Measurements from ENCODE around the gene PIH1D1. TPM values are rescaled to one million over a fixed set of nuclear protein-coding genes. Genes with fewer than 3 reads are reported as not detected.
"Not testable (repeated sequence)": the region's sequence is repeated elsewhere in the genome, so short reads cannot be mapped to it uniquely, and the experiment has no call there.

PIH1D1 gene
- total and polyA plus RNA-seq, 3 experiments from 2014 or later: 81.8 to 138 (median 132) TPM

- DNase-seq: peak in 4 of 5 donors; percentile 46 to 79 (median 68)
These were observed 24.6 kb upstream of the PIH1D1 start for GRCh38 chr19:49475995-49476880.

GRCh38 chr19:49475191-49475917 is 23.7 kb upstream of the PIH1D1 start:
- CTCF ChIA-PET: interaction anchor here (0.9 to 3.0 kb wide), 16 partner anchors 9 to 142 kb away, joined by 3 to 13 read pairs (median 5); partner anchors contain the start of gene RPS11
- Histone ChIP-seq H3K36me3 (ENCODE audit: insufficient read depth, low read length) (peaks cover 17% of the 10 kb centered on the region), H3K4me1 (ENCODE audit: insufficient read depth, low read length) (peaks cover 55% of the 10 kb centered on the region), H3K27ac (ENCODE audit: low read depth, low read length) (peak overlapping the region; percentile 74), H3K9me3 (ENCODE audit: low read length) (no peaks in the 10 kb centered on the region), H3K4me3 (ENCODE audit: low read length) (peak overlapping the region; percentile 75), H3K27me3 (ENCODE audit: insufficient read depth, low read length, poor library complexity, severe bottlenecking) (no peaks in the 10 kb centered on the region)
- peaks cover 3 to 28% (median 6%) of the 10 kb centered on the region in 3 donors for H3K36me3 Mint-ChIP-seq
- POLR2A ChIA-PET: interaction anchor here (0.6 to 1.4 kb wide), 8 partner anchors 13 to 201 kb away, joined by 3 to 8 read pairs (median 4); partner anchors contain the start of genes PIH1D1, RPL13A and RPS11
- DNase-seq: peak in 1 of 5 donors; percentile 41
- peaks cover 0 to 2% of the 10 kb centered on the region in 2 donors for H3K27me3 Mint-ChIP-seq
- no peaks in the 10 kb centered on the region for H3K9me3 Mint-ChIP-seq
- peak overlapping the region; percentile 90 to 98 (median 95) for H3K4me3 Mint-ChIP-seq
- peaks cover 34 to 54% (median 38%) of the 10 kb centered on the region in 3 donors for H3K4me1 Mint-ChIP-seq
- H3K27ac Mint-ChIP-seq: peak overlapping the region; percentile 95 to 100 (median 98)

More at GRCh38 chr19:49475995-49476880, 24.6 kb upstream of the PIH1D1 start:
- H3K4me1 ChIP-seq (ENCODE audit: insufficient read depth, low read length): peaks cover 51% of the 10 kb centered on the region
- CTCF ChIA-PET: interaction anchor here (0.9 to 3.0 kb wide), 18 partner anchors 8 to 142 kb away, joined by 3 to 13 read pairs (median 5); partner anchors contain the start of genes PIH1D1 and RPS11
- peak overlapping the region; percentile 90 to 98 (median 95) for H3K4me3 Mint-ChIP-seq
- H3K36me3 Mint-ChIP-seq: peaks cover 3 to 33% (median 6%) of the 10 kb centered on the region in 3 donors
- peak overlapping the region; percentile 95 to 100 (median 98) for H3K27ac Mint-ChIP-seq
- H3K27ac ChIP-seq (ENCODE audit: low read depth, low read length): peak overlapping the region; percentile 74
- peak overlapping the region; percentile 75 for H3K4me3 ChIP-seq (ENCODE audit: low read length)
- no peaks in the 10 kb centered on the region for H3K9me3 ChIP-seq (ENCODE audit: low read length)
- no peaks in the 10 kb centered on the region for H3K9me3 Mint-ChIP-seq
- peaks cover 17% of the 10 kb centered on the region for H3K36me3 ChIP-seq (ENCODE audit: insufficient read depth, low read length)
- peaks cover 0 to 3% of the 10 kb centered on the region in 2 donors for H3K27me3 Mint-ChIP-seq
- POLR2A ChIA-PET: interaction anchor here (1.0 to 1.5 kb wide), 5 partner anchors 12 to 114 kb away, joined by 3 to 5 read pairs (median 5); partner anchors contain the start of genes PIH1D1 and RPL13A
- peaks cover 28 to 48% (median 29%) of the 10 kb centered on the region in 3 donors for H3K4me1 Mint-ChIP-seq
- no peaks in the 10 kb centered on the region for H3K27me3 ChIP-seq (ENCODE audit: insufficient read depth, low read length, poor library complexity, severe bottlenecking)

GRCh38 chr19:49474542-49474924 is 22.9 kb upstream of the PIH1D1 start:
- Histone ChIP-seq H3K27ac (ENCODE audit: low read depth, low read length) (peak overlapping the region; percentile 74), H3K4me1 (ENCODE audit: insufficient read depth, low read length) (peaks cover 56% of the 10 kb centered on the region), H3K9me3 (ENCODE audit: low read length) (no peaks in the 10 kb centered on the region), H3K27me3 (ENCODE audit: insufficient read depth, low read length, poor library complexity, severe bottlenecking) (no peaks in the 10 kb centered on the region), H3K4me3 (ENCODE audit: low read length) (peak overlapping the region; percentile 75), H3K36me3 (ENCODE audit: insufficient read depth, low read length) (peaks cover 11% of the 10 kb centered on the region)
- no peak for DNase-seq
- Mint-ChIP-seq H3K36me3 (peaks cover 3 to 20% (median 6%) of the 10 kb centered on the region in 3 donors), H3K4me3 (peak overlapping the region; percentile 90 to 98 (median 95)), H3K27me3 (peaks cover 0 to 2% of the 10 kb centered on the region in 2 donors), H3K9me3 (no peaks in the 10 kb centered on the region), H3K27ac (peak overlapping the region; percentile 95 to 100 (median 98)), H3K4me1 (peaks cover 42 to 61% (median 45%) of the 10 kb centered on the region in 3 donors)
- POLR2A ChIA-PET: interaction anchor here (0.6 to 1.4 kb wide), 5 partner anchors 14 to 202 kb away, joined by 3 to 5 read pairs (median 4); partner anchors contain the start of genes RPL13A and RPS11
- CTCF ChIA-PET: interaction anchor here (1.2 to 3.0 kb wide), 9 partner anchors 18 to 92 kb away, joined by 3 to 17 read pairs (median 8); partner anchors contain the start of gene RPS11

- Mint-ChIP-seq H3K4me1 (peaks cover 44 to 65% (median 48%) of the 10 kb centered on the region in 3 donors), H3K36me3 (peaks cover 3 to 18% (median 6%) of the 10 kb centered on the region in 3 donors)
These were observed 22.4 kb upstream of the PIH1D1 start, which contains the start of gene FLT3LG for GRCh38 chr19:49473868-49474541. Gene FLT3LG, plus strand, starts transcription at chr19:49474215. Its CDS starts 425 bp downstream, at chr19:49474640.

GRCh38 chr19:49473501-49473867 is 21.9 kb upstream of the PIH1D1 start:
- not testable (repeated sequence) for DNase-seq; H3K9me3 Mint-ChIP-seq; H3K9me3 ChIP-seq (ENCODE audit: low read length); H3K27me3 Mint-ChIP-seq; H3K27me3 ChIP-seq (ENCODE audit: insufficient read depth, low read length, poor library complexity, severe bottlenecking)
- Mint-ChIP-seq H3K36me3 (peaks cover 6 to 18% (median 11%) of the 10 kb centered on the region in 3 donors), H3K27ac (peak overlapping the region; percentile 94 to 100 (median 96)), H3K4me1 (peaks cover 48 to 68% (median 53%) of the 10 kb centered on the region in 3 donors), H3K4me3 (peak overlapping the region; percentile 90 to 98 (median 95))
- CTCF ChIA-PET: interaction anchor here (0.6 to 3.0 kb wide), 34 partner anchors 10 to 396 kb away, joined by 3 to 22 read pairs (median 5); partner anchors contain the start of genes ALDH16A1, PIH1D1, PRMT1 and RPS11
- H3K36me3 ChIP-seq (ENCODE audit: insufficient read depth, low read length): peaks cover 11% of the 10 kb centered on the region
- POLR2A ChIA-PET: interaction anchor here (0.6 to 1.6 kb wide), 8 partner anchors 8 to 85 kb away, joined by 3 to 6 read pairs (median 3); no protein-coding TSS in a partner anchor
- H3K4me1 ChIP-seq (ENCODE audit: insufficient read depth, low read length): peaks cover 66% of the 10 kb centered on the region
- peak overlapping the region; percentile 75 for H3K4me3 ChIP-seq (ENCODE audit: low read length)
- H3K27ac ChIP-seq (ENCODE audit: low read depth, low read length): peak overlapping the region; percentile 74

More at GRCh38 chr19:49473868-49474541, 22.4 kb upstream of the PIH1D1 start, which contains the start of gene FLT3LG:
- no peaks in the 10 kb centered on the region for H3K9me3 ChIP-seq (ENCODE audit: low read length)
- Mint-ChIP-seq H3K9me3 (peaks cover 0 to 2% (median 0%) of the 10 kb centered on the region in 5 donors), H3K27me3 (peaks cover 0 to 4% of the 10 kb centered on the region in 2 donors), H3K27ac (peak within 1 kb of the TSS; percentile 95 to 100 (median 98)), H3K4me3 (peak within 1 kb of the TSS; percentile 90 to 98 (median 95))
- ChIA-PET CTCF (interaction anchor here (0.6 to 3.0 kb wide), 34 partner anchors 10 to 396 kb away, joined by 3 to 22 read pairs (median 5); partner anchors contain the start of genes ALDH16A1, PIH1D1, PRMT1 and RPS11), POLR2A (interaction anchor here (0.6 to 1.6 kb wide), 8 partner anchors 8 to 84 kb away, joined by 3 to 6 read pairs (median 3); no protein-coding TSS in a partner anchor)
- H3K4me3 ChIP-seq (ENCODE audit: low read length): peak within 1 kb of the TSS; percentile 75
- peak within 1 kb of the TSS; percentile 74 for H3K27ac ChIP-seq (ENCODE audit: low read depth, low read length)
- DNase-seq: peak; percentile 84 to 98 (median 92)
- H3K4me1 ChIP-seq (ENCODE audit: insufficient read depth, low read length): peaks cover 61% of the 10 kb centered on the region
- no peaks in the 10 kb centered on the region for H3K27me3 ChIP-seq (ENCODE audit: insufficient read depth, low read length, poor library complexity, severe bottlenecking)
- peaks cover 11% of the 10 kb centered on the region for H3K36me3 ChIP-seq (ENCODE audit: insufficient read depth, low read length)

GRCh38 chr19:49472936-49473335 is 21.3 kb upstream of the PIH1D1 start:
- no peak overlapping the region for H3K4me3 ChIP-seq (ENCODE audit: low read length)
- H3K27ac ChIP-seq (ENCODE audit: low read depth, low read length): peak overlapping the region; percentile 12
- no peak for DNase-seq
- peaks cover 71% of the 10 kb centered on the region for H3K4me1 ChIP-seq (ENCODE audit: insufficient read depth, low read length)
- Mint-ChIP-seq H3K9me3 (peaks cover 0 to 2% (median 0%) of the 10 kb centered on the region in 5 donors), H3K36me3 (peaks cover 6 to 17% (median 11%) of the 10 kb centered on the region in 3 donors), H3K4me3 (peak overlapping the region; percentile 90 to 98 (median 95)), H3K4me1 (peaks cover 50 to 71% (median 53%) of the 10 kb centered on the region in 3 donors), H3K27me3 (peaks cover 0 to 4% of the 10 kb centered on the region in 2 donors), H3K27ac (peak overlapping the region; percentile 84 to 99 (median 95))
- ChIA-PET POLR2A (interaction anchor here (1.0 to 1.6 kb wide), 5 partner anchors 15 to 85 kb away, joined by 3 to 6 read pairs (median 4); no protein-coding TSS in a partner anchor), CTCF (interaction anchor here (0.8 to 3.0 kb wide), 21 partner anchors 16 to 397 kb away, joined by 3 to 22 read pairs (median 8); partner anchors contain the start of genes ALDH16A1, PIH1D1 and RPS11)
- H3K36me3 ChIP-seq (ENCODE audit: insufficient read depth, low read length): peaks cover 11% of the 10 kb centered on the region
- no peaks in the 10 kb centered on the region for H3K9me3 ChIP-seq (ENCODE audit: low read length)
- no peaks in the 10 kb centered on the region for H3K27me3 ChIP-seq (ENCODE audit: insufficient read depth, low read length, poor library complexity, severe bottlenecking)

All from CD8-positive, alpha-beta memory T cell (primary cell).